GM21786 (cell line): ENCODE measurements around the gene NFYC.
"Not testable (repeated sequence)": the region's sequence is repeated elsewhere in the genome, so short reads cannot be mapped to it uniquely, and the experiment has no call there.

Experiments
- ATAC-seq: cut with Tn5 transposase; IDR thresholded peaks from one replicate; pipeline ENCODE4 v1.9.1; 2021; ENCODE audit not compliant: unreplicated experiment

NFYC gene

GRCh38 chr1:40664791-40665190, 26.7 kb upstream of the NFYC start:
- no peak for ATAC-seq

- ATAC-seq = peak; percentile 62
Measured at GRCh38 chr1:40665335-40666171, 26.0 kb upstream of the NFYC start, which contains the start of gene RIMS3. Gene RIMS3 (minus strand): TSS chr1:40665682. CDS start chr1:40641925, 23,757 bp downstream.

DNA sequence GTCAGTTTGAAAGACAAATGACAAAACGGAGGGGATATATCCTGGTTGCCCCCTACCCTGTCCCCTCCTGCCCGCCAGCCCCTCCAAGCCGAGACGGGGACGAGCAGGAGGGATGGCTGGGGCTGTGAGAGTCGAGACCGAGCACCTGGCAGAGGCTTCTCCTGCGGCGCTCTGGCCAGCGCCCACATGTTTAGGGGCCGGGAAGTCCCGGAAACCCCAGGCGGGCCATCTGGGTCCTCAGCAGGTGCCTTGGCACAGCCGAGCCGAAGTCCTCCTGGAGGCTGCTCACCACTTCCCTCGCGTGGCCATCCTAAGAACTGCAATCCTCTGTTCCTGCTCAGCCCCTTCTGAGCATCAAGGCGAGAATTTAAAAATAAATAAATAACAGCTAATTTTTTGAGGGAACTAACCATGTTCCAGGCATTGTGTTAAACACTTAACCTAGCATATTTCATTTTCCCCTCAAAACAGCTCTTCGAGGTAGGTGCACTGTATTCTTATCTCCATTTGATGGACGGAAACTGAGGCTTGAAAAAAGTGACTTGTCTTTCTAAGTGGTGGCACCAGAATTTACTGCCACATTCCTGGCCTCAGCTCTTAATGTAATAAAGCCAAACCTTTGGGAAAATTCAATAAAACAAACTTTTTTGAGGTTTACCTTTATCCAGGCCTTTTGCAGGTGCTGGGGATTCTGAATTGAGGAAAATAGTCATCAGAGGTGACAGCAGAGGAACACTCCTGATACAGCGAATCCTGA, 22.6 kb upstream of the NFYC start:
- peak; percentile 60 for ATAC-seq

DNA sequence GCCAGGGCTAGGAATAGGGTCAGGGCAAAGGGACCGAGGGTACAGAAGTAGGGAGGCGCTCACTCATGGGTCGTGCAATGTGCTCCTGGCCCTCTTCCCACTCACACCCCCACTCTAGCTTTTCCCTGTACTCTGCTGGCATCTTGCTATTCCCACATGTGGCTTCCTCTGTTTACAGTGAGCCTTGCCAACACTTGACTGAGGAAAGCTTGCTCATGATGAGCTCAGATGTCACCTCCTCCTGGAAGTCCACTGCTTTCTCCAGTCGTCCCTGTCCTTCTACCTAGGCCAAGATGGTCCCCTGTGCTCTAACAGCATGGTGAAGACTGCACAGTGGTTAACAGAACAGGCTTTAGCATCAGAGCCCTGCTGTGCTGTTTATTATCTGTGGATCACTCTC, 18.1 kb upstream of the NFYC start:
- no peak for ATAC-seq

- ATAC-seq = no peak
Measured at GRCh38 chr1:40676501-40676900, 15.0 kb upstream of the NFYC start.

DNA sequence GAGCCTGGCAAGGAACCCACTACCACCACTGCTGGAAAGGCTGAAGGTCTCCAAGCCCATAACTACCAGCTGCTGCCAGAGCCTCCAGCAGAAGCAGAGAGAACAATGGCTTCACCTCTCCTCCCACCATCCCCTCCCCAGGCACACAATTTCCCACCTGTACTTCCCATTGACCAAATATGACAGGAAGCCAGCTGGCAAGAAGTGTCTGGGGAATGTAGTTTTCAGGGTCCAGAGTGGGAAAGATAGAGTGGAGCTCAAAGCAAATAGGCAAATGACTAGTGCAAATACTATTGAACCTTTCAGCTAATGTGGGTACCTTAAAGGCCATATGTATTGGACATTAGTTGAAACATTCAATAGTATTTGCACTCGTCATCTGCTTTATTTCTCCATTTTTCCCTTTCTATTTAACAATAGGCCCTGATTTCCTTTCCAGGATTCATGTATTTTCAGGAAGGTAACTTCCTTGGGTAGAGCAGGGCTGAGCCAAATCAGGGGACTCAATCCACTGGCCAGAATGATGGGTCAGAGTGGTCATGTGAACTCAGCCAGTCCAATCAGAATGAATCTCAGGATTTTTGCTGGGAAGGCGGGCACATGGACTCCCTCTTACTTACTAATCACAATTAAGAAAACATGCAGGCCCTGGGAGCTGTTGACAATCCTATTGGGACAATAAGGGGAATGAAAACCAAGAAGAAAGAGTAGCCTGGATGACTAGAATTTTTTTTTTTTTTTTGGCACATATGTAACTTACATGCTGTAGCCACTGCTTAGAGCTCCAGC, 12.1 kb upstream of the NFYC start:
- no peak for ATAC-seq

DNA sequence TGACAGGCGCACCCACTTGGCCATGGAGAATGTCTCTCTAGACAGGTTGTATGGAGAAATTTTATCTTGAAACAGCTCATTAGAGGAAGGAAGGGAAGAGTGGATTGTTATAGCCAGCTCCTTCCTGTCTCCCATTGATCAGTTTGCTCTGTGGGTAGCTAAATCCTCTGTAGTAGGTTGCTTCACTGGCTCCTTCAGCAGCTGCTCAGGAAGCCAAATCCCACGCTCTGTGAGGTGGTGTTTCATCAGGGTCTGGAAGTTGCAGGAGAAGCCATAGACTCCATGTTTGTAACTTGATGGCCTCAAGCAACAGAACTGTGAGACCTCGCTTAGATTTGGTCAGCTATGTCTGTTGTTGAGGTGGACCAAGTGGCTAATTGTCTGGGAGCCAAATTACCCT, 6.8 kb upstream of the NFYC start:
- ATAC-seq = no peak

GRCh38 chr1:40687059-40687458, 4.4 kb upstream of the NFYC start:
- ATAC-seq = no peak

DNA sequence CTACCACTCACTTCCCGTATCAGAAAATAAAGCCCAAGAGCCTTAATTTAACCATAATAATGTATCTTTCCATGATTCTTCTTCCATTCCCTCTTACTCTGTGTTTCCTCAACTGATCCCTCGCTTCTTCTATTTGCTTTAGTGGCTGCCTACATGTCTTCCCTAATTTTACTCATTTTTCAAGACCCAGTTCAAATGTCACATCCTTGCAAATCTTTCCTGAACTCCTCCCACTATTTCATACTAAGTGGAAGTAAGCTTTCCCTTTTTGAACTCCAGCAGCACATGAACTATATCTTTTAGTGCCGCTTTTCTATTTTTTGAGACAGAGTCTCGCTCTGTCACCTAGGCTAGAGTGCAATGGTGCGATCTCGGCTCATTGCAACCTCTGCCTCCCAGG, 3.8 kb upstream of the NFYC start:
- no peak for ATAC-seq

GRCh38 chr1:40689737-40690136, 1.8 kb upstream of the NFYC start:
- no peak for ATAC-seq

DNA sequence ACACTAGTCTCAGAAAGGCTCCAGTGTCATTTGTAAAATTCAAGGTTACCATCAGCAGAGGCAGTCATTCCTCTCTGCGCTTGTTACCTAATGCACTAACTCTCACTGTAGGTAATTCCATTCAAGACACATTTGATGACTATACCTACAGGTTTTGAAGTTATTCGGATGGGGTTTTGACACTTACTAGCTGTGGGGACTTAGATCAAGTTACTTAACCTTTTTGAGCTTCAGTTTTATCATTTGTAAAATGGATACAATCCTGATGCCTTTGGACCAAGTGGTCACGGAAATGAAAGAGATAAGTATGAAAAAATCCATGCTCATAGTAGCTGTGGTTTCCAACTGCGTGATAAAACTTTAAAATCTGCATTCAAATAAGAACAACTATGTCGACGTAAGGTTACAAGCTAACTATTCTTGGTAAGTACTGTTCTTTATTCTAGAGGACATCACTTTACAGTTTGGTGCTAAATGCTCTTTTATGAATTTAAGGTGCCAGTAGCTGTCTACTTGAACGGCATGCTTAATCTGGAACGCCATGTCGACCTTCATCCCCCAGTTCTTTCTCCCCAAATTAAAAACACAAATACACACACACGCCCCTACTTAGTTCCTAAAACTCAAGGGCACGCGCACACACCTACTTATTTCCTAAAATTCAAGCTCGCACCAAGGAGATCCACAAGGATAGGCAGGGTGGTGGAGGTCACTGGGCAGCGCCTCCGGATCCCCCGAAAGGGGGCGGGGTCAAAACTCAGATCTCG, 550 bp upstream of the NFYC start:
- no peak for ATAC-seq

- ATAC-seq = no peak
Measured at GRCh38 chr1:40692429-40692895, 958 bp downstream of the NFYC start.

DNA sequence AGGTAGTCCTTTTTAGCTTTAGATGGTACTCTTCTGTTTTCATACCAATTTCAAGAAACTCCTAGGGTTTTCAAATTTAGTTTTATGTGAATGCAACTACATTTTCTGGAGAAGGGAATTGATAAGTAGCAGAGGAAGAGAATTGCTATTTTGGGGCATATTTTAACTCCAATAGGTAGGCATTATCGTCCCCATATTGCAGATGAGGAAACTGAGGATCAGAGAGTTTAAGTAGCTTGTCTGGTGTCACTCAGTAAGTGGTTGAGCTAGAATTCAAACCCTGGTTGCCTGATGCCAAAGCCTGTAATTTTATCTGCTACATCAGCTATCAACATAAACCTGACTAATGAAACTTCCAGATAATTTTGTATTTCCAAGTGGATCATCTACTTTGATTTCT, 1.9 kb downstream of the NFYC start:
- ATAC-seq = no peak

DNA sequence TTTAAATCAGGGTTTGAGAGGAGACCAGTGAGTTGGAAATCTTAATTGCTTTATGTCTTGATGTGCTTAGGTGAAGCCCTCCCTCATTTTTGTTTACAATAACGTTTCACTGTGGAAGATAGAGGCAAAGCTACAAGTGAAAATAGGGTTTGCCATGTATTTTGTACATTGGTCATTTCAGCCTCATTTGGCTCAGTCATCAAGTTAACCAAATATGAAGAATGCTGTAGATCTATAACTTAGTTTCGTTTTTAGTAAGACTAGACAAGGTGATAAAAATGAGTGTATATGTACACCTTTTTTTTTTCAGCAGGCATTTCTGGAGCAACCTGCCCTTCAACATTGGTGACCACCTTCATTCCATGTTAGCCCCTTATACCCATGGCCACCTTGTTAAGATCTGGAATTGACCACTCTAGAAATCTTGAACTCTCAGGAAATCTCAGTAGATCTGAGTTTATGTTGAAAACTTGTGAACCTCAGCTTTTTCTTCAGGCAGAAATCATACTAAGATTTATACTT, 2.9 kb downstream of the NFYC start:
- ATAC-seq = no peak

DNA sequence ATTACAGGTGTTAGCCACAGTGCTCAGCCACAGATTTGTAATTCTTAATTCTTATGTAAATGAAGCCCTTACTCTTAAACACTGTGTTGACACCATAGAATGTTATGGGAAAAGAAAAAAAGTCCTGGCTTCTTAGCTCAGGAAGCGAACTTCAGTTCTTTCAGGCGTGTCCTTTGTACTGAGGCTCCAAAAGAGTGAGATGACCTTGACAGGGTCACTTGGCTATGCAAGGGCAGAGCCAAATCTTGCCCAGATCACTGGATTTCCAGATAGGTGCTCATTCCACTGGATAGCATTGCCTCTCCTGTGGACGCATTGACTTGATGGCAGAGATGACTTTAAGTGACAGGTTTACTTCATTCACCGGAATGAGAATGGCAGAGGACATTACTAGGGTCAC, 4.8 kb downstream of the NFYC start:
- no peak for ATAC-seq

GRCh38 chr1:40697436-40697835, 5.9 kb downstream of the NFYC start:
- no peak for ATAC-seq

GRCh38 chr1:40699787-40700186, 8.3 kb downstream of the NFYC start:
- peak; percentile 78 for ATAC-seq

- no peak for ATAC-seq
Measured at GRCh38 chr1:40701684-40702083, 10.2 kb downstream of the NFYC start.

GRCh38 chr1:40702810-40703209, 11.3 kb downstream of the NFYC start:
- ATAC-seq = not testable (repeated sequence)

DNA sequence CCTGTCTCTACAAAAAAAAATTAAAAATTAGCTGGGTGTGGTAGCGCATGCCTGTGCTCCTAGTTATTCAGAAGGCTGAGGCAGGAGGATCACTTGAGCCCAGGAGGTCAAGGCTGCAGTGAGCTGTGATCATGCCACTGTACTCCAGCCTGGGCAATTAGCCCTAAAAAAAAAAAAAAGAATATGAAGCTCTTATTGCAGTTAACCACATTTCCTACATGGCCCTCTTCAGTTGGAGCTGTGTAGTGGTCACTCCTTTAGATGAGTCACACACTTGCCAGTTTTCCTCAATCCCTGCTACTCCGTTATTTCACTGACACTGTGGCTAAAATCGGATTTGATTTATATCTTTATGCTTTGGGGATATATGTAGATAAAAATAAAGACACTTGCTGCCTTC, 11.8 kb downstream of the NFYC start:
- ATAC-seq = no peak
